Erythroblast (primary cell): ENCODE results near the gene AP1B1.

Source experiments
- GATA1 ChIP-seq: IDR thresholded peaks from 2 replicates; pipeline ENCODE4 v1.6.1; 2011; ENCODE audit warnings: low read depth, mild to moderate bottlenecking, control low read depth, low read length, moderate library complexity
- POLR2A ChIP-seq: IDR thresholded peaks from 2 replicates; pipeline ENCODE4 v1.6.1; 2011; ENCODE audit warnings: mild to moderate bottlenecking, low read length

DNA sequence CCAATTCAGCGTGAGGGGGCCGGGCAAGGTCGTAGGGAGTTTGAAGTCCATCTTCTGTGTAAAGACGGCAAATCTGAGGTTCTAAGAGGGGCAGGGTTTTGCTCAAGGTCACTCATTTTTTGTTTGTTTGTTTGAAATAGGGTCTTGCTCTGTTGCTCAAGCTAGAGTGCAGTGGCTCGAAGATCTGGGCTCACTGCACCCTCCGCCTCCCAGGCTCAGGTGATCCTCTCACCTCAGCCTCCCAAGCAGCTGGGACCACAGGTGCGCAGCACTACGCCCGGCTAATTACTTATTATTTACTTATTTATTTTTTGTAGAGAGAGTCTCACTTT lies 355 bp upstream of the AP1B1 start:
- TF ChIP-seq POLR2A (no peak), GATA1 (no peak)
